A549 (cell line): Measurements from ENCODE around the gene CD200R1L.

Experiments
- CTCF ChIP-seq: fragments of >200 bp; sonication (Bioruptor Twin); formaldehyde crosslinking; IDR thresholded peaks from 3 replicates; pipeline ENCODE4 v1.5.1; 2016
- HOXA7 ChIP-seq: fragments of 250-450 bp; sonication (Bioruptor Pico); IDR thresholded peaks from 2 replicates; pipeline ENCODE4 v1.5.0; 2020; ENCODE audit warnings: mild to moderate bottlenecking, moderate library complexity

DNA sequence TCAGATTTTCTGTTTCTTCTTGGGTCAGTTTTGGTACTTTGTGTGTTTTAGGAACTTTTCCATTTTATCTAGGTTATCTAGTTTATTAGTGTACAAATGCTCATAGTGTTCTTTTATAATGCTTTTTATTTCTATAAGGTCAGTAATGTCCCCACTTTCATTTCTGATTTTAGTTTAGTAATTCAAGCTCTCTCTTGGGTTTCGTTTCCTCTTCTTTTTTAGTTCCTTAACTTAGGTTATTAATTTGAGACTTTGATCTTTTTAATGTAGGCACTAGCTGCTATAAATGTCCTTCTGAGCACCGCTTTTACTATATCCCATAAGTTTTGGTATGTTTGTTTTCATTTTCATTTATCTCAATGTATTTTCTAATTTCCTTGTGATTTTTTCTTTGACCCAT is 27.0 kb upstream of the CD200R1L start:
- TF ChIP-seq HOXA7 (CRISPR knock-in tag) = no peak
- TF ChIP-seq CTCF = no peak
